GM12872 (cell line): ENCODE results near the gene GGTA1.
A peak's percentile ranks its signal among the peaks of the same experiment; 100 is the strongest.

ENCODE experiments used
- CTCF ChIP-seq: IDR thresholded peaks from 3 replicates; pipeline ENCODE4 v1.5.1; 2011; ENCODE audit warnings: low read depth, mild to moderate bottlenecking, low read length, moderate library complexity; ENCODE audit not compliant: insufficient read depth

GGTA1 gene

GRCh38 chr9:121499427-121500164 lies at the start of gene GGTA1:
GGTA1 (minus strand) TSS chr9:121499844; CDS start chr9:121467922, 31,922 bp downstream.
- TF ChIP-seq CTCF = no peak

GRCh38 chr9:121548666-121549065 lies 49.0 kb upstream of the GGTA1 start:
- no peak for TF ChIP-seq CTCF

GRCh38 chr9:121545875-121546423 lies 46.3 kb upstream of the GGTA1 start:
- peak; percentile 88 for TF ChIP-seq CTCF

- TF ChIP-seq CTCF = no peak
Observed at GRCh38 chr9:121545150-121545874, 45.7 kb upstream of the GGTA1 start.

- TF ChIP-seq CTCF = no peak
Observed at GRCh38 chr9:121542025-121542424, 42.4 kb upstream of the GGTA1 start.

GRCh38 chr9:121541256-121541655 lies 41.6 kb upstream of the GGTA1 start:
- no peak for TF ChIP-seq CTCF

GRCh38 chr9:121538221-121538620 lies 38.6 kb upstream of the GGTA1 start:
- TF ChIP-seq CTCF = peak; percentile 15; the same call in 1 of the 3 replicates
